Caki2 (cell line): ENCODE data around the gene PAWR. TPM values are rescaled to one million over a fixed set of nuclear protein-coding genes. Genes with fewer than 3 reads are reported as not detected.

Source experiments
- DNase-seq: peaks from one replicate; pipeline ENCODE4 v3.0.0-alpha.2; 2015; ENCODE audit warnings: low read depth
- in situ Hi-C: cut with HindIII; loops from 2 replicates; pipeline ENCODE4 v1.10.0; 2016; ENCODE audit warnings: low sequenced_read_pairs, low pct_unique_long_range_greater_than_20kb, mixed read lengths
- total RNA-seq: library from RNA; depleted of rRNA; stranded (reverse); fragments of >200 nt; shearing (Covaris generic); gene quantifications from 2 replicates; pipeline ENCODE4 v1.2.3, GENCODE V29; 2014; ENCODE audit warnings: low replicate concordance; rRNA removed

The PAWR gene
- total RNA-seq, 1 experiment from 2014 or later, result 252 TPM

DNA sequence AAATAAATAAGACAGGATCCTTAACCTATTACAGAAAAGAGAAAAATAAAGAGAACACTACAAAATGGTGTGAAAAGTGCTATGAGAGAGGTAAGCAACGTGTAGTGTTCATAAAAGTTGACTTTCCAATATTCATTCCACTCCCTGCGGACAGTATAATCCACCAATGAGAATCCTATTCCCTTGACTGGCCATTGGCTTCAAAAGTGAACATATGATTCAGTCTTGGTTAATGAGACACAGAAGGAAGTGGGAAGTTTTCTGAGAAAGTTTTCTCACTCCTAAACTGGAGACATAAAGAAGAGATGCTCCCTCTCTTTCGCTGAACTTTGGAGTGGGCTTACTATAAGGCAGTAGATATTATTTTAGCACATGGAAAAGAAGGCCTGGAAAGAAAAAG is 153.1 kb downstream of the PAWR start:
- no peak for DNase-seq
- in situ Hi-C loops, result no loop called here

DNA sequence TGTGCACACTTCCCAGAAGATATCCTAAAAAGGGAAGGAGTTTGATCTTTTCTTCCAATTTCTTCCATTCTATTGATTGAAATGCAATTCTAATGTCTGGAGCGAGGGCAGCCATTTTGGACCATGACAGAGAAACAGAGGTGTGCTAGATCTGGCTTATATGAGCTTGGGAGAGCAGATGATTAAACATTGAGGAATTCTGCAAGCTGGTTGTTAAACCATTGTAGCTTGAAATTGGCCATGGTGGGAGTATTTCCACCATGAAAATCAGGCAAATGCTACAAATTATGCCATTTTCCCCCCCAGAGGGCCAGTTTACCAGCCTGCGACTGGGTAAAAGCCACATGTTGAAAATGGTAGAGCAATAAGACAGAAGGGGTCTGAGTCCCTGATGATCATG is 155.0 kb downstream of the PAWR start:
- DNase-seq, result no peak
- in situ Hi-C loops, result no loop called here

Other genes starting within 250 kb of the PAWR start
- 67.8 and 150 TPM in 2 replicates for gene PPP1R12A, start 244.1 kb upstream of the PAWR start, total RNA-seq